ENCODE data around the gene CDO1.
A peak's percentile ranks its signal among the peaks of the same experiment; 100 is the strongest.
"Not testable (repeated sequence)": the region's sequence is repeated elsewhere in the genome, so short reads cannot be mapped to it uniquely, and the experiment has no call there.

CDO1 gene

GRCh38 chr5:115820846-115821245 lies 4.4 kb upstream of the CDO1 start:
- Histone ChIP-seq H3K27me3 (ENCODE audit: control insufficient read depth, insufficient read depth, low read length) (peaks cover 4% of the 10 kb centered on the region), H3K9ac (ENCODE audit: low read length) (no peak overlapping the region), H3K4me1 (ENCODE audit: control insufficient read depth, insufficient read depth, low read length) (no peaks in the 10 kb centered on the region), H3K4me3 (ENCODE audit: low read length) (no peak overlapping the region), H3K36me3 (ENCODE audit: control insufficient read depth, insufficient read depth, low read length) (no peaks in the 10 kb centered on the region), H3K27ac (ENCODE audit: low read depth, low read length) (no peak overlapping the region)

GRCh38 chr5:115818821-115819220 lies 2.4 kb upstream of the CDO1 start:
- H3K4me1 ChIP-seq (ENCODE audit: control insufficient read depth, insufficient read depth, low read length), result no peaks in the 10 kb centered on the region
- H3K9ac ChIP-seq (ENCODE audit: low read length), result no peak overlapping the region
- H3K27me3 ChIP-seq (ENCODE audit: control insufficient read depth, insufficient read depth, low read length), result peaks cover 4% of the 10 kb centered on the region
- H3K36me3 ChIP-seq (ENCODE audit: control insufficient read depth, insufficient read depth, low read length), result no peaks in the 10 kb centered on the region
- H3K4me3 ChIP-seq (ENCODE audit: low read length), result no peak overlapping the region
- H3K27ac ChIP-seq (ENCODE audit: low read depth, low read length), result no peak overlapping the region

- Histone ChIP-seq H3K4me1 (ENCODE audit: control insufficient read depth, insufficient read depth, low read length) (no peaks in the 10 kb centered on the region), H3K27ac (ENCODE audit: low read depth, low read length) (no peak overlapping the region), H3K4me3 (ENCODE audit: low read length) (no peak overlapping the region), H3K27me3 (ENCODE audit: control insufficient read depth, insufficient read depth, low read length) (peaks cover 4% of the 10 kb centered on the region), H3K36me3 (ENCODE audit: control insufficient read depth, insufficient read depth, low read length) (no peaks in the 10 kb centered on the region), H3K9ac (ENCODE audit: low read length) (no peak overlapping the region)
Measured at GRCh38 chr5:115817386-115817785, 927 bp upstream of the CDO1 start.

- H3K4me1 ChIP-seq (ENCODE audit: control insufficient read depth, insufficient read depth, low read length), result no peaks in the 10 kb centered on the region
Measured at GRCh38 chr5:115815693-115816225, 700 bp downstream of the CDO1 start.

GRCh38 chr5:115815006-115815692 lies 1.3 kb downstream of the CDO1 start:
- Histone ChIP-seq H3K27me3 (ENCODE audit: control insufficient read depth, insufficient read depth, low read length) (peaks cover 4% of the 10 kb centered on the region), H3K27ac (ENCODE audit: low read depth, low read length) (no peak overlapping the region), H3K9ac (ENCODE audit: low read length) (no peak overlapping the region)

More at GRCh38 chr5:115815693-115816225, 700 bp downstream of the CDO1 start:
- Histone ChIP-seq H3K9ac (ENCODE audit: low read length) (no peak overlapping the region), H3K36me3 (ENCODE audit: control insufficient read depth, insufficient read depth, low read length) (no peaks in the 10 kb centered on the region), H3K27me3 (ENCODE audit: control insufficient read depth, insufficient read depth, low read length) (peaks cover 4% of the 10 kb centered on the region), H3K4me3 (ENCODE audit: low read length) (peak overlapping the region; percentile 81), H3K27ac (ENCODE audit: low read depth, low read length) (peak overlapping the region; percentile 81)

GRCh38 chr5:115813719-115814118 lies 2.7 kb downstream of the CDO1 start:
- no peak overlapping the region for H3K4me3 ChIP-seq (ENCODE audit: low read length)
- H3K4me1 ChIP-seq (ENCODE audit: control insufficient read depth, insufficient read depth, low read length), result no peaks in the 10 kb centered on the region
- peaks cover 4% of the 10 kb centered on the region for H3K27me3 ChIP-seq (ENCODE audit: control insufficient read depth, insufficient read depth, low read length)
- no peak overlapping the region for H3K9ac ChIP-seq (ENCODE audit: low read length)
- no peaks in the 10 kb centered on the region for H3K36me3 ChIP-seq (ENCODE audit: control insufficient read depth, insufficient read depth, low read length)
- H3K27ac ChIP-seq (ENCODE audit: low read depth, low read length), result no peak overlapping the region

More at GRCh38 chr5:115815006-115815692, 1.3 kb downstream of the CDO1 start:
- Histone ChIP-seq H3K4me3 (ENCODE audit: low read length) (peak overlapping the region; percentile 81), H3K4me1 (ENCODE audit: control insufficient read depth, insufficient read depth, low read length) (no peaks in the 10 kb centered on the region), H3K36me3 (ENCODE audit: control insufficient read depth, insufficient read depth, low read length) (no peaks in the 10 kb centered on the region)

GRCh38 chr5:115812372-115812771 lies 4.1 kb downstream of the CDO1 start:
- Histone ChIP-seq H3K27ac (ENCODE audit: low read depth, low read length) (no peak overlapping the region), H3K36me3 (ENCODE audit: control insufficient read depth, insufficient read depth, low read length) (no peaks in the 10 kb centered on the region), H3K27me3 (ENCODE audit: control insufficient read depth, insufficient read depth, low read length) (peaks cover 4% of the 10 kb centered on the region)

GRCh38 chr5:115811406-115811805 lies 5.1 kb downstream of the CDO1 start:
- Histone ChIP-seq H3K36me3 (ENCODE audit: control insufficient read depth, insufficient read depth, low read length) (no peaks in the 10 kb centered on the region), H3K4me1 (ENCODE audit: control insufficient read depth, insufficient read depth, low read length) (no peaks in the 10 kb centered on the region), H3K27me3 (ENCODE audit: control insufficient read depth, insufficient read depth, low read length) (peaks cover 2% of the 10 kb centered on the region), H3K27ac (ENCODE audit: low read depth, low read length) (no peak overlapping the region), H3K4me3 (ENCODE audit: low read length) (no peak overlapping the region), H3K9ac (ENCODE audit: low read length) (no peak overlapping the region)

More at GRCh38 chr5:115812372-115812771, 4.1 kb downstream of the CDO1 start:
- no peak overlapping the region for H3K9ac ChIP-seq (ENCODE audit: low read length)
- H3K4me1 ChIP-seq (ENCODE audit: control insufficient read depth, insufficient read depth, low read length), result no peaks in the 10 kb centered on the region
- H3K4me3 ChIP-seq (ENCODE audit: low read length), result no peak overlapping the region

GRCh38 chr5:115810761-115811160 lies 5.7 kb downstream of the CDO1 start:
- Histone ChIP-seq H3K36me3 (ENCODE audit: control insufficient read depth, insufficient read depth, low read length) (no peaks in the 10 kb centered on the region), H3K4me1 (ENCODE audit: control insufficient read depth, insufficient read depth, low read length) (no peaks in the 10 kb centered on the region), H3K27ac (ENCODE audit: low read depth, low read length) (no peak overlapping the region), H3K4me3 (ENCODE audit: low read length) (no peak overlapping the region), H3K9ac (ENCODE audit: low read length) (no peak overlapping the region), H3K27me3 (ENCODE audit: control insufficient read depth, insufficient read depth, low read length) (no peaks in the 10 kb centered on the region)

GRCh38 chr5:115809946-115810345 lies 6.5 kb downstream of the CDO1 start:
- no peak overlapping the region for H3K4me3 ChIP-seq (ENCODE audit: low read length)
- H3K9ac ChIP-seq (ENCODE audit: low read length), result no peak overlapping the region
- no peaks in the 10 kb centered on the region for H3K4me1 ChIP-seq (ENCODE audit: control insufficient read depth, insufficient read depth, low read length)
- no peaks in the 10 kb centered on the region for H3K36me3 ChIP-seq (ENCODE audit: control insufficient read depth, insufficient read depth, low read length)
- H3K27me3 ChIP-seq (ENCODE audit: control insufficient read depth, insufficient read depth, low read length), result no peaks in the 10 kb centered on the region
- no peak overlapping the region for H3K27ac ChIP-seq (ENCODE audit: low read depth, low read length)

- not testable (repeated sequence) for H3K36me3 ChIP-seq (ENCODE audit: control insufficient read depth, insufficient read depth, low read length); H3K27me3 ChIP-seq (ENCODE audit: control insufficient read depth, insufficient read depth, low read length); H3K9ac ChIP-seq (ENCODE audit: low read length); H3K4me3 ChIP-seq (ENCODE audit: low read length); H3K27ac ChIP-seq (ENCODE audit: low read depth, low read length); H3K4me1 ChIP-seq (ENCODE audit: control insufficient read depth, insufficient read depth, low read length)
Measured at GRCh38 chr5:115808066-115808465, 8.4 kb downstream of the CDO1 start.

- no peaks in the 10 kb centered on the region for H3K4me1 ChIP-seq (ENCODE audit: control insufficient read depth, insufficient read depth, low read length)
- H3K36me3 ChIP-seq (ENCODE audit: control insufficient read depth, insufficient read depth, low read length), result no peaks in the 10 kb centered on the region
- H3K4me3 ChIP-seq (ENCODE audit: low read length), result no peak overlapping the region
- H3K27me3 ChIP-seq (ENCODE audit: control insufficient read depth, insufficient read depth, low read length), result no peaks in the 10 kb centered on the region
- no peak overlapping the region for H3K9ac ChIP-seq (ENCODE audit: low read length)
- no peak overlapping the region for H3K27ac ChIP-seq (ENCODE audit: low read depth, low read length)
Measured at GRCh38 chr5:115807654-115808052, 8.8 kb downstream of the CDO1 start.

Data from rectal smooth muscle tissue (tissue), 1 donor.